GM19238 (cell line): Measurements from ENCODE around the gene PCBP2.
A peak's percentile ranks its signal among the peaks of the same experiment; 100 is the strongest.

Experiments
- DNase-seq: peaks from one replicate; pipeline ENCODE4 v3.0.0; 2011; ENCODE audit warnings: low spot score; ENCODE audit not compliant: insufficient read length

Gene PCBP2

DNA sequence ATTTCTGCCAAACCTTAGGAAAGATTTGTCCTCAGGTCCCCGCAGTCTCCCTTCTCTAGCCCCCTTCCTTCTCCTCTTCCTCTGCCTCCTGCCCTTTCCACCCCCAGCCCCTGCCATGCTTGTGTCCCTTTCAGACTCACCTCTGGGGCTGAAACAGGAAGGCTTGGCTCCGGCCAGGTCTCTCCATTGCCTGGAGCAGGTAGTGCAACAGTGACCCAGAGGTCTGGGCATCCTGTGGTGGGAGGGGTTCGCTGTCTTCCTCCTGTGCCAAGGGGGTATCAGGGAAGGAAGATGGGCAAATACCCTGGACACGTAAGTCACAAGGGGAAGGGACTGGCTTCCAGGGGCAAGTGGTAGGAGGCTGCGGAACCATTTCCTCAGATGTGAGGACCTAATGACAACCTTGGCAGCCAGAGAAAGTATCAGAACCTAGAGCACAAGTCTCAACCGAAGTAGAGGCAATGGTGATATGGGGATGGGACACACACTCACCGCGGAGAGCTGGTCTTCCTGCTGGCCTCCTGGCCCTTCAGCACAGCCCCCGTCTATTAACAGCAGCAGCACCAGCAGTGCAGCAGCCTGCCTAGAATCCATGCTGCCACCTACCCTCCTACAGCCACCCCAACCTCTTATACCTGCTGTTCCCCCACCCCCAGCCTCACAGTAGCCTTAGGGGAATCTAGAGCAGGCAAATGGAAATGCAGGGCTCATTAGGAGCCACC lies 55.1 kb downstream of the PCBP2 start, which contains the start of gene NPFF:
Gene NPFF (minus strand): TSS at position 604 of the 722 bp plus-strand sequence. CDS start 10 bp downstream, at position 594.
- no peak for DNase-seq

DNA sequence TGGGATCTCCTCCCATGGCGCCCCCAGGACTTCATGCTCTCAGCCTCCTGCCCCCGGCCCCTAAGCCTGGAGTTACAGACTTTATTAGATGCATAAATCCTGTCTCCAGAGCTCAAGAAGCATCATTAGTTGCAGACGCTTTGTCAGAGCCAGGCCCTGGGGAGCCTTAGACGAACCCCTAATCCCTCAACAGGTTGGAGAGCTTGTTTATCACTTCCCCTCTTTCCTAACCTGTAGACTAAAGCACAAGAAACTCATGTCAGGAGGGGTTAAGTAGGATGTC lies 55.6 kb downstream of the PCBP2 start:
- DNase-seq = no peak

- DNase-seq = peak; percentile 66
Observed at GRCh38 chr12:53508534-53509170, 56.8 kb downstream of the PCBP2 start.

GRCh38 chr12:53510181-53510812 lies 58.4 kb downstream of the PCBP2 start:
- DNase-seq = no peak

DNA sequence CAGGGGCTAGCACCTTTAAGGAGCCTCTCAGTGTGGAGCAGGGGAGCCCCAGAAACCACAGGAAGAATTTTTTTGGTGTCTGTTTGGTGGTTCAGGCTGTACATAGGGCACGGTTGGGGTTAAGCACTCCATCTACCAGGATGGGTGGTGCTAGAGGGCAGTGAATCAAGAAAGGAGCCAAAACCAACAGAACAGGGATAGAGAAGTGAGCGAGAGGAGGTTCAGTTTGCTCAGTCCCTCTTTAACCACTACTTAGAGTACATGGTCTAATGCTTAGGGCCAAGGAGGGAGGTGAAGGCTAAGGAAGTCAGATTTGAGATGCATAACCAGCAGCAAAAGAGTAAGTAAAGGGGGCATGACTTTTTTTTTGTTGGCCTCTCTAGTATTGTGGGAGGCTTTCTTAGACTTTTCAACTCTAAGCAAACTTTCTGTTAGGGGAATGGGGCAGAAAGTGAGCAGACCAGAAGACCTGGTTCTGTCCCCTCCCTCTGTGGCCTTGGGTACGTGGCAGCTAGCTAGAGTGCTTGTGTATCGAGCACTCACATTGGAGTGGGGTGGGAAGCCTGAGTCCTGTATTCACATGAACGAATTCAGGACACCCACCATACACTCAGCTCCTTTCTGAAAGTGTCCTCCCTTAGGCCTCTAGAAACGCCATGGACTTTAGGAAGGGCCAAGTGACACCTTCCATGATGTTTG lies 62.0 kb downstream of the PCBP2 start:
- no peak for DNase-seq

- no peak for DNase-seq
Observed at GRCh38 chr12:53514628-53515290, 62.9 kb downstream of the PCBP2 start.

GRCh38 chr12:53515291-53515680 lies 63.4 kb downstream of the PCBP2 start:
- no peak for DNase-seq

GRCh38 chr12:53516758-53517455 lies 65.0 kb downstream of the PCBP2 start:
- DNase-seq = no peak

DNA sequence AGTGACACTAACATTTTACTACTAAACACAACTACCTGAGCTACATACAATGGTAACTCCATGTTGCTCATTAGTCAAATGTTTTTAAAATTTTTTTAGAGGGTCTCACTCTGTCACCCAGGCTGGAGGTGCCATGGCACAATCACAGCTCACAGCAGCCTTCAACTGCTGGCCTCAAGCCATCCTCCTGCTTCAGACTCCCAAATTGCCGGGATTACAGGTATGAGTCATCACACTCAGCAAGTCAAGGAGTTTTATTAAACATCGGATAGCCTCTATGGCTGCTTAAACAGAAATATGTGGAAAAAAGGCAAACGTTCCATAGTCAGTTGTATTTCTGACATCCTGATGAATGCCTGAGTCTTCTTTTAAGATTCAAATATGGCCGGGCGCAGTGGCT lies 66.5 kb downstream of the PCBP2 start:
- DNase-seq = no peak

DNA sequence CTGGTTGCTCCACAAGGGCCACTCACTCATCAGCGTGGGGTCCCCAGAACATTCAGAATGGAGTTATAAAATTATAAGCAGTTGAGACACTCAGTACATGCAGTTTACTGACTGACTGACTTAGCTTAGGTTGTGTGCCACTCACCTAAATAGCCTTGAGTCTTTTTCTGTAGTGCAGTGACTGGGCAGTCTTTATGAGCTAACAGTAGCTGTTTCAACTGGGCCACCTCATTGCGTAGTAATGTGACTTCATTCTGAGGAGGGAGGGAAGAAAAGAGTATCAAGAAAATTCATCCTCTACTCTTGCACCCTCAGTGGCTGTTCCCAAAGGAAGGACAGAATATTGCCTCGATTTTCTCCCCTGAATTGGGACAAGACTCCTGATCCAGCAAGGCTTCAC lies 71.2 kb downstream of the PCBP2 start:
- no peak for DNase-seq

GRCh38 chr12:53524476-53524875 lies 72.6 kb downstream of the PCBP2 start:
- DNase-seq = no peak

- DNase-seq = no peak
Observed at GRCh38 chr12:53530061-53530460, 78.2 kb downstream of the PCBP2 start.
